Lower leg skin (tissue), 3 donors: ENCODE results near the gene CCDC47.

Source experiments
- POLR2A ChIP-seq, 2 donors: fragments of 450-650 bp; IDR thresholded peaks; one replicate each; pipeline ENCODE4 v1.6.1; 2016 to 2017; ENCODE audit warnings: antibody characterized with exemption in 2 of 2, mild to moderate bottlenecking in 1 of 2, moderate library complexity in 1 of 2
- TF ChIP-seq, protein P1 (sequence below), 3 donors: fragments of 450-650 bp; IDR thresholded peaks; one replicate each; pipeline ENCODE4 v1.5.1; 2016; ENCODE audit warnings: antibody characterized with exemption in 3 of 3, mild to moderate bottlenecking in 3 of 3, moderate library complexity in 2 of 3

DNA sequence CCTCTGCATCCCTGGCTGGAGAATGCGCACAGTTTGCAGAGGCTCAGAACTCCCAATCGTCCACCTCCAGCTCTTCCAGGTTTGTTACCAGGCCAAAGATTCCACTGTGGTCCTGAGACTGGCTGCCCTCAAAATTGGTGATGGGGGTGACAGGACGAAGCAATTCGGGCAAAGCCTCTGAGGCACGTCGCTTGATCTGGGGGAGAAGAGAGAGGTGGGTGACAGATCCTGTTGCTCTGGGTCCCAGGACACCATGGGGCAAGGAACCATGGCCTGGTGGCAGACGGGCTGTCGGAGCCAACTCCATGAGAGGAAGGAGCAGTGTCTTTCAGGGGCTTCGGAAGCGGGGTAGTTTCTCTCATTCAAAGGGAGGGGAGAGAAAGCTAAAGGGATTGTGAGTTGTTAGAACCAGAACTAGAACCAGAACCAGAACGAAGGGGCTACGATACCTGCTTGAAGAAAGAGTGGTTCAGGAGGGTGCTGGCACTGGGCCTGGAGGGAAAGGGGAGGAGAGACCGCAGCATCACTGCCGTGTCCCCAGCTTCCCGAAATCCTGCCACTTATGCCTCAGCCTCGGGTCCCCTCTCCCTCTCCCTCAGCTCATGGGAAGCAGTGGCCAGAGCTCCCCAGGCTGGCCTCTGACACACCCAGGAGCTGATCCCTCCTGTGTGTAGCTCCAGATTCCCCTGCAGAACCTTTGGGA, 69.7 kb downstream of the CCDC47 start:
- TF ChIP-seq, protein P1, sequence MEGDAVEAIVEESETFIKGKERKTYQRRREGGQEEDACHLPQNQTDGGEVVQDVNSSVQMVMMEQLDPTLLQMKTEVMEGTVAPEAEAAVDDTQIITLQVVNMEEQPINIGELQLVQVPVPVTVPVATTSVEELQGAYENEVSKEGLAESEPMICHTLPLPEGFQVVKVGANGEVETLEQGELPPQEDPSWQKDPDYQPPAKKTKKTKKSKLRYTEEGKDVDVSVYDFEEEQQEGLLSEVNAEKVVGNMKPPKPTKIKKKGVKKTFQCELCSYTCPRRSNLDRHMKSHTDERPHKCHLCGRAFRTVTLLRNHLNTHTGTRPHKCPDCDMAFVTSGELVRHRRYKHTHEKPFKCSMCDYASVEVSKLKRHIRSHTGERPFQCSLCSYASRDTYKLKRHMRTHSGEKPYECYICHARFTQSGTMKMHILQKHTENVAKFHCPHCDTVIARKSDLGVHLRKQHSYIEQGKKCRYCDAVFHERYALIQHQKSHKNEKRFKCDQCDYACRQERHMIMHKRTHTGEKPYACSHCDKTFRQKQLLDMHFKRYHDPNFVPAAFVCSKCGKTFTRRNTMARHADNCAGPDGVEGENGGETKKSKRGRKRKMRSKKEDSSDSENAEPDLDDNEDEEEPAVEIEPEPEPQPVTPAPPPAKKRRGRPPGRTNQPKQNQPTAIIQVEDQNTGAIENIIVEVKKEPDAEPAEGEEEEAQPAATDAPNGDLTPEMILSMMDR (IDR thresholded peaks at IDR 0.05): no peak
- no peak for TF ChIP-seq POLR2A (IDR thresholded peaks at IDR 0.05)
